HG02943 (cell line): Measurements from ENCODE around the gene GAB2.
"Not testable (repeated sequence)": the region's sequence is repeated elsewhere in the genome, so short reads cannot be mapped to it uniquely, and the experiment has no call there.

Experiments used
- ATAC-seq: cut with Tn5 transposase; IDR thresholded peaks from one replicate; pipeline ENCODE4 v1.9.1; 2021; ENCODE audit warnings: mild to moderate bottlenecking, low read depth, moderate library complexity; ENCODE audit not compliant: unreplicated experiment

Gene GAB2

GRCh38 chr11:78290293-78291176 lies 127.1 kb downstream of the GAB2 start:
- no peak for ATAC-seq

GRCh38 chr11:78289552-78290292 lies 127.9 kb downstream of the GAB2 start:
- no peak for ATAC-seq

DNA sequence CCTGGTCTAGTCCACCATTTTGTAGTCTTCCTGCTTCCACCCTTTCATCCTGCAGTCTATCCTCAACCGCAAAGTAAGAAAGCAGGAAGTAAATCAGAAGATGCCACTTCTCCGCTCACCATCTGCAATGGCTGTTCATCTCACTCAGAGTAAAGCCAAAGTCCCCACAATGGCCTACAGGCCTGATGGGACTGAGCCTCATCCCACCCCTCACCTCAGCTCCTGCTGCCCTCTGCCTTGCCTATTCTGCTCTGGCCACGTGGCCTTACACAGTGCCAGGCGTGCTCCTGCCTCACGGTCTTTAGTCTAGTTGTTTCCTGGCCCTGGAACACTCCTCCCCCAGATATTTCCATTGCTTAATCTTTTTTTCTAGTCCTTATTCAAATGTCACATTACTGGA lies 133.4 kb downstream of the GAB2 start:
- ATAC-seq: no peak

DNA sequence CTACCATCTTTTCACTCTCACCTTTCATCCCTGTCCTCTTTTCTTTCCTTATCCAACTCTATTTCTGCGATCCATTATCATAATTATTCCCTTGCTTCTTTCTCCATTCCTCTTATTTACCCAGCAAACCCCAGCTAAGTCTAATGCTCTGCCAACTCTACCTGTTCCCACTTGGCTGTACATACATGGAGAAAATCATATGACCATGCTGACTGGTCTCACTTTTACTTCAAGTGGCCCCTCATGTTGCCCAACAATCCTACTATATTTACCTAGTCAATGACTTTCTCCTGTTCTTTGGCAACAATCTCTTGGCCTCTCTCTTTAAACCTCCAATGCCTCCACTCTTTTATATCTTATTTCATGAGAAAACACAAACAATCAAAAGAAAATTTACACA lies 134.8 kb downstream of the GAB2 start:
- no peak for ATAC-seq

DNA sequence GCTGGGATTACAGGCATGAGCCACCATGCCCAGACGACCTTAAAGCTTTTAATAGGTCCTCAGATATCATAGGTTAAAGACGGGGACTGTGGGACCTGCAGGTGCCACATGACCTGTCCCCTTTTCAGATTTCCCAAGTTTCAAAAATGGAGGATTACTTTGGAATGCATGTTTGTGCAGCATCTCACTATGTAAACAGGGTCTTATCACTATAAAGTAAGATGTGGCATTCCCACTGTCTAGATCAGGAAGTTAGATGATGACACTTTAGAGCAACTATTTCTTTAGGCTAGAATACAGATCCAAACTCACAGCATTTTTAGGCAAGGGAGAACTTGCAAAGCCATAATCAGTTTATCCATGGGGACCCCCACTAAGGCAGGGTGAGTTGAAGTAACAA lies 136.1 kb downstream of the GAB2 start:
- no peak for ATAC-seq

GRCh38 chr11:78277314-78277994 lies 140.2 kb downstream of the GAB2 start:
- no peak for ATAC-seq

DNA sequence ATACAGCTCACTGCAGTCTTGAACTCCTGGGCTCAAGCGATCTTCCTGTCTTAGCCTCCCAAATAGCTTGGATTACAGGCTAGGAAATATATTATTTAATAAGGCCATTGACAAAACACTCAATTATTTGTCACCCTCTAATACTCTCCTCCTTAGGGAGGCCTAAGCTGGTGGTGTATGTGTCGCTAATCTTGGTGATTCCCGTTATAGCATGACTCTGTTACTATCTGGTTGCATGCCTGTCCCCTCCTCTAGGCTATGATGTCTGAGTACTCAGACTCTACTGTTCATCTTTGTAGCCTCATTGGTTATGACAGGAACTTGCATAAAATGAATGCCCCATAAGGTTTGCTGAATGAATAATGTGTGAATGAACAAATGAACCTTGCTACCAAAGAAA lies 141.3 kb downstream of the GAB2 start:
- no peak for ATAC-seq

- ATAC-seq: no peak
Observed at GRCh38 chr11:78274739-78275138, 142.9 kb downstream of the GAB2 start.

DNA sequence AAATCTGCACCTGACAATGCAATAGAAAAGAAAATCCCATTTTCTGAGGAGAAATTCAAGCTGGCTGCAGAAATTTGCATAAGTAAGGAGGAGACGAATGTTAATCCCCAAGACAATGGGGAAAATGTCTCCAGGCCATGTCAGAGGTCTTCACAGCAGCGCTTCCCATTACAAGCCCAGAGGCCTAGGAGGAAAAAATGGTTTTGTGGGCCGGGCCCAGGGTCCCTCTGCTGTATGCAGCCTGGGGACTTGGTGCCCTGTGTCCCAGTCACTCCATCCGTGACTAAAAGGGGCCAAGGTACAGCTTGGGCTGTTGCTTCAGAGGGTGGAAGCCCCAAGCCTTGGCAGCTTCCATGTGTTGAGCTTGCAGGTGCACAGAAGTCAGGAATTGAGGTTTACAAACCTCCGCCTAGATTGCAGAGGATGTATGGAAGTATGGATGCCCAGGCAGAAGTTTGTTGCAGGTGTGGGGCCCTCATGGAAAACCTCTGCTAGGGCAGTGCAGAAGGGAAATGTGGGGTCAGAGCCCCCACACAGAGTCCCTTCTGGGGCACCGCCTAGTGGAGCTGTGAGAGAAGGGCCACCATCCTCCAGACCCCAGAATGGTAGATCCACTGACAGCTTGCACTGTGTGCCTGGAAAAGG lies 144.9 kb downstream of the GAB2 start:
- not testable (repeated sequence) for ATAC-seq

DNA sequence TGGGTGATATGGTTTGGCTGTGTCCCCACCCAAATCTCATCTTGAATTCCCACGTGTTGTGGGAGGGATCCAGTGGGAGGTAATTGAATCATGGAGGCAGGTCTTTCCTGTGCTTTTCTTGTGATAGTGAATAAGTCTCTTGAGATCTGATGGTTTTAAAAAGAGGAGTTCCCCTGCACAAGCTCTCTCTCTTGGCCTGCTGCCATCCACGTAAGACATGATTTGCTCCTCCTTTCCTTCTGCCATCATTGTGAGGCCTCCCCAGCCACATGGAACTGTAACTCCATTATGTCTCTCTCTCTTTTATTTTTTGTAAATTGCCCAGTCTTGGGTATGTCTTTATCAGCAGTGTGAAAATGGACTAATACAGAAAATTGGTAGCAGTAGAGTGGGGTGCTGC lies 145.8 kb downstream of the GAB2 start:
- ATAC-seq: not testable (repeated sequence)

- ATAC-seq: no peak
Observed at GRCh38 chr11:78270971-78271370, 146.6 kb downstream of the GAB2 start.

GRCh38 chr11:78269806-78270205 lies 147.8 kb downstream of the GAB2 start:
- no peak for ATAC-seq

DNA sequence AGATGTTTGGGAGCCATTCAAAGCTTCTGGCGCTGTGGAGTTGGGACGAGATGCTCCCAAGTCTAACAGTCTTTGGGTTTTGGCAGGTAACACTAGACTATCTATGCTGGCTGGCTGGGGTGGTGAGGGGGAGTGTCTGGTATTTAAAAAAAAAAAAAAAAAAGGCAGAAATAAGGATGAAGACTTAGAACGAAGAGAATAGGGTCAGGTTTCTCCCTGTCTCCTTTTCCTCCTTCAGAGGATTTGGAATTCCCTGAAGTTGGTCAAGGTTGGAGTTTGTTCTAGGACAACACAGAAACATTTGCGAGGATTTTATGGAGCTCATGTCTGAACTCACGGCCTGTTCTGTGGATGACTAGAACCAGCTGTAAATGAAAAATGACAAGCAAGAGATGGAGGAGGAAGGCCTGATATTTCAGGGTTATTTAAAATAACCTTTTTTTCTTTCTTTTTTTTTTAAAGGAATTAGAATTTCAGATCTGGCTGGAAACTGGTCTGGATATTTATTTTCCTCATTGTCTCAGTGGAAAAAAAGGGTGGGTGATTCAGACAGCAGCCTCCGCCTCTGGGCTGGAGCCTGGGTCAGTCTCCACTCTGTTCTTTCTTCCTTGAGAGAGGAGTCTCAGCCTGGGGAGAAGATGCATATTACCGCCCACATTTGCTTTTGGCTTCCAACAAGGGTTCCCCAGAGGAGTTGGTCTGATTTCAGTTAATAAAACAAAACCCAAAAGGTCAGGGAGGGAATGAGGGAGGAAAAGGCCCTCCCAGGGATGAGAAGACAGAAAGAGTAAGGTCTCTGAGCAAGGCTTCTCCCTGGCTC lies 148.8 kb downstream of the GAB2 start:
- no peak for ATAC-seq

DNA sequence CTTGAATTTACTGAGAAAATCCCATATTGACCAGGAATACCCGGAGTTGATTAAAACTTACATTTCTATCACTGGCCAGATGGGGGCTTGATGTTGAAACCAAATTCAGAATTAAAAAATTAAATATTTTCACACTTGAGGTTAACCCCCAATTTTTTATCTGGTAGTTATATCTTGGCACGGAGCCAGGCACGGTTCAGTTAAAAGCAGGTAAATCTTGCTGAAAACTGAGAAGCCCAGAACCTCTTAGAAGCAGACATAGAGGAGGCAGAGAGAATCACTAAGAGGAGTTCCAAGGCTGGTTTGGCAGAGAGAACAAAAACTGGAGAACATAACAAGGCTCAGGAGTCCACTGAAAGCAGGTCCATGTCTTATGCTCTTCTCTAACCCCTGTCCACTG lies 151.2 kb downstream of the GAB2 start:
- no peak for ATAC-seq

DNA sequence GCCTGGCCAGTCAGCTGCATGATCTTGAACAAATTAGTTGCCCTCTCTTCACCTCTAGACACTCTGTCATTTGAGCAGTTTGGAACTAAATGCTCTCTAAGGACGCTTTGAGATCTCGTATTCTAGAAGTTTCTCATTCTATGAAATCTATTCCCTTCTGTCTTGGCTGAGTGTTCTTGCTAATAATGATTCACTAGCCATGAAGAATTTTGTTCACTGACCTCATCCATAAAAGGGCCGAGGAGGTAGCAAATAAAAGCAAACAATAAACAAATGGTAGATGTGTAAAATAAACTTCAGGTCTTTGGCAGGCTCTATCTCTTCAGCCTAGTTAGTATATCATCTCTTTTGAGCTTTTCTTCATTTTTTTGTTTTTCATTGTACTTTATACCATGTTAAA lies 152.3 kb downstream of the GAB2 start:
- no peak for ATAC-seq

DNA sequence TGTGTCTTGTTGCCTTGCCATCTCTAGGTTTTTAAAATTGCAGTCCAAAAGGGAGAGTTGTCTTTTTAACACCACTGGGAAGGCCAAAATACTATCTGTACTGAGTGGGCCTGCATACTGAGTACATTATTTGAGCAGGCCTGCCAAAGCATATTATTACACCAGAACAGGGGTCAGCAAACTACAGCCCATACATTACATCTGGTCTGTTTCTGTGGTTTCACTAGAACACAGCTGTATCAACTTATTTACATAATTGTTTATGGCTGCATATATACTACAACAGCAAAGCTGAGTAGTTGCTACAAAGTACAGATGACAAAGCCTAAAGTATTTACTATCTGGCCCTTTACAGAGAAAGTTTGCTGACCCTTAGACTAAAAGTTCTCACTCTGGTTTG lies 154.9 kb downstream of the GAB2 start:
- ATAC-seq: no peak

- no peak for ATAC-seq
Observed at GRCh38 chr11:78262238-78262637, 155.4 kb downstream of the GAB2 start.

DNA sequence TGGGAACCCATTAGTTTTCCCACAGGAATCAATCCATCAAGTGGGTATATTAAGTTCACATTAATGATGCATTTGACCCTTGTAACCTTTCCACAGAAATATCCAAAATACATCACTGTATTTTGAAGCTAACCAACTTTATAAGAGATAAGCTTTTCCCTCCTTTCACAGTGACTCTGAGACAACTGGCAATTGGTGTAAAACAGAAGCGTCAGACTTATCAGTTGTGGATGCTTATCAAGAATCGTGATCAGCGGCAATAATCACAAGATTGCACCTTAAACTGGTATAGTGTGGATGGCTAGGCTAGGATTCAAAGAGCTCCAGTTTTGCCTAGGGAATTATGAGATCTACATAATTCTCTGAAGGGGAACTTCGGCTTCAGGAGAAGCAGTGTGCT lies 155.8 kb downstream of the GAB2 start:
- ATAC-seq: no peak

- no peak for ATAC-seq
Observed at GRCh38 chr11:78261367-78261766, 156.3 kb downstream of the GAB2 start.
